ENCODE results near the gene ERO1A.

Gene ERO1A

GRCh38 chr14:52694761-52695480 lies 437 bp downstream of the ERO1A start (continued):
- TF ChIP-seq ZBTB11 (tag by site-specific recombination; conservative IDR thresholded peaks at IDR 0.05; ENCODE audit: low read depth) (peak; percentile 78), ZNF629 (tag by site-specific recombination; IDR thresholded peaks at IDR 0.05) (no peak), PRDM10 (tag by site-specific recombination; IDR thresholded peaks at IDR 0.05) (peak; percentile 28), ZBTB44 (tag by site-specific recombination; IDR thresholded peaks at IDR 0.05) (no peak), ZNF148 (tag by site-specific recombination; IDR thresholded peaks at IDR 0.05; ENCODE audit: borderline replicate concordance) (no peak), ZNF292 (tag by site-specific recombination; IDR thresholded peaks at IDR 0.05; ENCODE audit: borderline replicate concordance, low read depth) (no peak), ZSCAN5A (tag by site-specific recombination; IDR thresholded peaks at IDR 0.05) (no peak), OSR2 (tag by site-specific recombination; IDR thresholded peaks at IDR 0.05) (no peak), BCL11A (tag by site-specific recombination; IDR thresholded peaks at IDR 0.05; ENCODE audit: low read depth) (no peak), OVOL3 (tag by site-specific recombination; IDR thresholded peaks at IDR 0.05) (no peak), ZNF660 (tag by site-specific recombination; IDR thresholded peaks at IDR 0.05) (no peak), ZNF248 (tag by site-specific recombination; IDR thresholded peaks at IDR 0.05) (no peak), ZNF2 (tag by site-specific recombination; IDR thresholded peaks at IDR 0.05) (peak; percentile 55; the same call in 1 of the 2 replicates), ZNF398 (tag by site-specific recombination; IDR thresholded peaks at IDR 0.05) (no peak), GLIS2 (tag by site-specific recombination; IDR thresholded peaks at IDR 0.05) (peak; percentile 61), ZBTB17 (tag by site-specific recombination; IDR thresholded peaks at IDR 0.05) (peak; percentile 74), ZBTB6 (tag by site-specific recombination; IDR thresholded peaks at IDR 0.05) (no peak), ZNF169 (tag by site-specific recombination; IDR thresholded peaks at IDR 0.05) (no peak), ZEB2 (tag by site-specific recombination; IDR thresholded peaks at IDR 0.05) (peak; percentile 48), ZNF626 (tag by site-specific recombination; IDR thresholded peaks at IDR 0.05) (no peak), MZF1 (tag by site-specific recombination; IDR thresholded peaks at IDR 0.05; ENCODE audit: borderline replicate concordance) (no peak), GFI1B (tag by site-specific recombination; IDR thresholded peaks at IDR 0.05) (no peak), ZNF768 (tag by site-specific recombination; IDR thresholded peaks at IDR 0.05) (no peak)

All from HEK293 (cell line).